C4-2B (cell line): ENCODE results near the gene SLC12A9.

Experiments used
- H3K27ac ChIP-seq: fragments of 450-650 bp; 2 replicates; pipeline ENCODE4 v1.5.1; 2017
- ZFX ChIP-seq: fragments of 450-650 bp; IDR thresholded peaks from 2 replicates; pipeline ENCODE4 v1.6.1; 2017
- TF ChIP-seq, protein P1 (sequence below): fragments of 450-650 bp; conservative IDR thresholded peaks from 2 replicates; pipeline ENCODE4 v1.5.1; 2017; ENCODE audit warnings: mild to moderate bottlenecking

Gene SLC12A9

DNA sequence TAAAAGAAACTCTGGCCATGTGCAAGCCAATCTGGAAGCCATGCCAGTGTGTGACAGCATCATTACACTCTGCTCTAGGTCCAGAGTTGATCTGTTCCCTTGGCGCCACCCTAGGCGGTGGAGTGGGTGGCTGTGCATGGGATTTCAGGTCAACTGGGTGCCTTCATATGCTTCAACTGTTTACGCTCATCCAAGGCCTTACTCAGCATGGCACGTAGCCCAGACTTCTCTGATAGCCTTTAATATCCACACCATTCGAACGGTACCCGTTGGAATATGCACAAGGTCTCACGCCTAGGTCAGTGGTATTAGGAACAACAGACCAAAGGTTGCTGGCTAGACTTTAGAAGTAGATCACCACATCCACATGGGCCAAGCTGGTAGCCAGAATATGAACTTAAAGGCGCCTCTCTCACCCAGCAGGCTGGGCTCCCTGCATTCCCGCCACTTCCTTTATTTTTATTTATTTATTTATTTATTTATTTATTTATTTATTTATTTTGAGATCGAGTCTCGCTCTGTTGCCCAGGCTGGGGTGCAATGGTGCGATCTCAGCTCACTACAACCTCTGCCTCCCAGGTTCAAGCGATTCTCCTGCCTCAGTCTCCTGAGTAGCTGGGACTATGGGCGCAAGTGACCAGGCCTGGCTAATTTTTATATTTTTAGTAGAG is 61.8 kb downstream of the SLC12A9 start:
- no peak overlapping the region for H3K27ac ChIP-seq
- TF ChIP-seq ZFX, result no peak
- TF ChIP-seq, protein P1, sequence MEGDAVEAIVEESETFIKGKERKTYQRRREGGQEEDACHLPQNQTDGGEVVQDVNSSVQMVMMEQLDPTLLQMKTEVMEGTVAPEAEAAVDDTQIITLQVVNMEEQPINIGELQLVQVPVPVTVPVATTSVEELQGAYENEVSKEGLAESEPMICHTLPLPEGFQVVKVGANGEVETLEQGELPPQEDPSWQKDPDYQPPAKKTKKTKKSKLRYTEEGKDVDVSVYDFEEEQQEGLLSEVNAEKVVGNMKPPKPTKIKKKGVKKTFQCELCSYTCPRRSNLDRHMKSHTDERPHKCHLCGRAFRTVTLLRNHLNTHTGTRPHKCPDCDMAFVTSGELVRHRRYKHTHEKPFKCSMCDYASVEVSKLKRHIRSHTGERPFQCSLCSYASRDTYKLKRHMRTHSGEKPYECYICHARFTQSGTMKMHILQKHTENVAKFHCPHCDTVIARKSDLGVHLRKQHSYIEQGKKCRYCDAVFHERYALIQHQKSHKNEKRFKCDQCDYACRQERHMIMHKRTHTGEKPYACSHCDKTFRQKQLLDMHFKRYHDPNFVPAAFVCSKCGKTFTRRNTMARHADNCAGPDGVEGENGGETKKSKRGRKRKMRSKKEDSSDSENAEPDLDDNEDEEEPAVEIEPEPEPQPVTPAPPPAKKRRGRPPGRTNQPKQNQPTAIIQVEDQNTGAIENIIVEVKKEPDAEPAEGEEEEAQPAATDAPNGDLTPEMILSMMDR, result no peak

DNA sequence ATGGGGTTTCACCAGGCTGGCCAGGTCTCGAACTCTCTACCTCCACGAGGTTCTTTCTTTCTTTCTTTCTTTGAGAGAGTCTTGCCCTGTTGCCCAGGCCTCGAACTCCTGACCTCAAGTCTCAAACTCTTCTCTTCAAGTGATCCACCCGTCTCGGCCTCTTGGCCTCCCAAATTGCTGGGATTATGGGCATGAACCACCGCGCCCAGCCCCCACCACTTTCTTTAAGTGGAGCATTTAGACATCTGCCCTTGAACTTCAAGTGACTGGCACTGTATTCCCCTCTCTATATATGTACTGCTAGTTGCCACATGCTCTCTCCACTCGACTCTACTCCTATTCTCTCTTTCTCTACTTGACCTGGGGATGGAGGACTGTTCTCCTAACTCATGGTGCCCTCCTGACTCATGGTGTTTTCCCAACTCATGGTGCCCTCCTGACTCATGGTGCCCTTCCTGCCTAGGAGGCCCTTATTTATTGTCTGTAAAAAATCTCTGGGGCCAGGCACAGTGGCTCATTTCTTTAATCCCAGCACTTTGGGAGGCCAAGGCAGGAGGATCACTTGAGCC is 62.5 kb downstream of the SLC12A9 start:
- no peak for TF ChIP-seq ZFX
- H3K27ac ChIP-seq, result no peak overlapping the region
